Measurements from ENCODE around the gene TRIOBP.

GRCh38 chr22:37803195-37803638 is 106.4 kb downstream of the TRIOBP start:
- no peak for TF ChIP-seq CTCF (IDR thresholded peaks at IDR 0.05)
- no peak for TF ChIP-seq POLR2A (IDR thresholded peaks at IDR 0.05)
- no peak for TF ChIP-seq EP300 (IDR thresholded peaks at IDR 0.05)
